ENCODE results near the gene RUNX3.

GRCh38 chr1:24970926-24971875, 41.1 kb upstream of the RUNX3 start:
- no peak for TF ChIP-seq CTCF (IDR thresholded peaks at IDR 0.05)
- TF ChIP-seq POLR2A (IDR thresholded peaks at IDR 0.05), result no peak

All from uterus (tissue), 2 donors.